SK-N-MC (cell line): ENCODE results near the gene EPB41.
"Not testable (repeated sequence)": the region's sequence is repeated elsewhere in the genome, so short reads cannot be mapped to it uniquely, and the experiment has no call there.

ENCODE experiments used
- DNase-seq: peaks from one replicate; pipeline ENCODE4 v3.0.0-alpha.2; 2011; ENCODE audit warnings: low read depth, low spot score
- H3K27ac ChIP-seq: fragments of 200-600 bp; sonication (generic); 2 replicates; pipeline ENCODE4 v1.5.1; 2016; ENCODE audit warnings: mixed run types
- H3K36me3 ChIP-seq: fragments of 200-600 bp; sonication (generic); 2 replicates; pipeline ENCODE4 v1.6.1; 2017; ENCODE audit warnings: antibody characterized with exemption, low read length, mixed read lengths; ENCODE audit not compliant: insufficient read depth
- H3K4me3 ChIP-seq: fragments of 200-600 bp; sonication (generic); 2 replicates; pipeline ENCODE4 v1.5.1; 2016
- H3K9ac ChIP-seq: fragments of 200-600 bp; sonication (generic); 2 replicates; pipeline ENCODE4 v1.8.0; 2017; ENCODE audit warnings: mixed run types, mixed read lengths; ENCODE audit not compliant: insufficient read length
- H3K9me3 ChIP-seq: fragments of 200-600 bp; sonication (generic); 2 replicates; pipeline ENCODE4 v1.6.1; 2017; ENCODE audit warnings: low read depth, mild to moderate bottlenecking, antibody characterized with exemption, low read length, moderate library complexity, mixed read lengths
- EZH2 ChIP-seq: fragments of 200-600 bp; sonication (generic); IDR thresholded peaks from one replicate; pipeline ENCODE4 v1.6.1; 2017; ENCODE audit warnings: antibody characterized with exemption
- FOXP2 ChIP-seq: optimal IDR thresholded peaks from 2 replicates; pipeline ENCODE3; 2011; ENCODE audit warnings: mild to moderate bottlenecking, moderate library complexity; ENCODE audit not compliant: insufficient read depth; ENCODE audit errors: extremely low read length, control extremely low read depth
- POLR2AphosphoS5 ChIP-seq: IDR thresholded peaks from 2 replicates; pipeline ENCODE4 v1.6.1; 2012; ENCODE audit warnings: mild to moderate bottlenecking, low read depth, low read length, borderline replicate concordance

Gene EPB41

GRCh38 chr1:28914228-28915030 is at the start of gene EPB41:
Gene EPB41, plus strand, starts transcription at chr1:28914569. Its CDS starts 72,869 bp downstream, at chr1:28987438.
- DNase-seq: peak; percentile 91
- Histone ChIP-seq H3K36me3 (no peaks in the 10 kb centered on the region), H3K9me3 (no peaks in the 10 kb centered on the region), H3K4me3 (peak within 1 kb of the TSS; percentile 87), H3K27ac (peak within 1 kb of the TSS; percentile 79), H3K9ac (peak within 1 kb of the TSS; percentile 85)
- peak; percentile 41; the same call in 1 of the 2 replicates for TF ChIP-seq POLR2AphosphoS5
- no peak for TF ChIP-seq EZH2
- no peak for TF ChIP-seq FOXP2

- no peaks in the 10 kb centered on the region for H3K9me3 ChIP-seq
- H3K27ac ChIP-seq: no peak overlapping the region
- H3K9ac ChIP-seq: no peak overlapping the region
- DNase-seq: no peak
- TF ChIP-seq FOXP2: no peak
- no peak for TF ChIP-seq EZH2
- no peak for TF ChIP-seq POLR2AphosphoS5
- no peaks in the 10 kb centered on the region for H3K36me3 ChIP-seq
- H3K4me3 ChIP-seq: no peak overlapping the region
Observed at GRCh38 chr1:28864695-28865094, 49.7 kb upstream of the EPB41 start.

GRCh38 chr1:28865997-28866650 is 48.2 kb upstream of the EPB41 start:
- H3K9ac ChIP-seq: no peak overlapping the region
- DNase-seq: no peak
- TF ChIP-seq POLR2AphosphoS5 (no peak), EZH2 (no peak), FOXP2 (no peak)
- H3K36me3 ChIP-seq: no peaks in the 10 kb centered on the region
- no peak overlapping the region for H3K4me3 ChIP-seq
- H3K27ac ChIP-seq: no peak overlapping the region
- H3K9me3 ChIP-seq: no peaks in the 10 kb centered on the region

- Histone ChIP-seq H3K36me3 (no peaks in the 10 kb centered on the region), H3K4me3 (no peak overlapping the region), H3K27ac (no peak overlapping the region), H3K9me3 (no peaks in the 10 kb centered on the region), H3K9ac (no peak overlapping the region)
- TF ChIP-seq FOXP2 (no peak), POLR2AphosphoS5 (no peak), EZH2 (no peak)
- DNase-seq: no peak
Observed at GRCh38 chr1:28867850-28868249, 46.5 kb upstream of the EPB41 start.

- Histone ChIP-seq H3K27ac (no peak overlapping the region), H3K36me3 (no peaks in the 10 kb centered on the region), H3K9me3 (no peaks in the 10 kb centered on the region), H3K9ac (no peak overlapping the region), H3K4me3 (no peak overlapping the region)
- TF ChIP-seq EZH2: no peak
- TF ChIP-seq FOXP2: no peak
- DNase-seq: no peak
Observed at GRCh38 chr1:28869952-28870351, 44.4 kb upstream of the EPB41 start.

GRCh38 chr1:28871631-28872401 is 42.6 kb upstream of the EPB41 start:
- Histone ChIP-seq H3K27ac (no peak overlapping the region), H3K4me3 (no peak overlapping the region)

GRCh38 chr1:28875134-28875533 is 39.2 kb upstream of the EPB41 start:
- not testable (repeated sequence) for H3K4me3 ChIP-seq, H3K9me3 ChIP-seq, H3K9ac ChIP-seq, DNase-seq, H3K36me3 ChIP-seq, H3K27ac ChIP-seq

More at GRCh38 chr1:28871631-28872401, 42.6 kb upstream of the EPB41 start:
- Histone ChIP-seq H3K36me3 (no peaks in the 10 kb centered on the region), H3K9me3 (no peaks in the 10 kb centered on the region), H3K9ac (no peak overlapping the region)
- no peak for DNase-seq
- no peak for TF ChIP-seq POLR2AphosphoS5
- TF ChIP-seq FOXP2: no peak
- no peak for TF ChIP-seq EZH2

GRCh38 chr1:28877132-28877781 is 37.1 kb upstream of the EPB41 start:
- no peak for TF ChIP-seq POLR2AphosphoS5
- no peak for TF ChIP-seq EZH2
- TF ChIP-seq FOXP2: no peak
- peak overlapping the region; percentile 3; the same call in 1 of the 2 replicates for H3K4me3 ChIP-seq
- no peaks in the 10 kb centered on the region for H3K36me3 ChIP-seq
- DNase-seq: peak; percentile 32
- H3K27ac ChIP-seq: no peak overlapping the region
- H3K9me3 ChIP-seq: no peaks in the 10 kb centered on the region
- H3K9ac ChIP-seq: no peak overlapping the region
